H9 (cell line): Measurements from ENCODE around the gene ARCN1. TPM values are rescaled to one million over a fixed set of nuclear protein-coding genes. Genes with fewer than 3 reads are reported as not detected.

Experiments
- DNase-seq: peaks from one replicate; pipeline ENCODE4 v3.0.0-alpha.2; 2017
- H2AFZ ChIP-seq: one replicate; pipeline ENCODE4 v1.6.1; 2013; ENCODE audit warnings: mild to moderate bottlenecking, low read length, control low read depth, moderate library complexity
- H2AK5ac ChIP-seq: 2 replicates; pipeline ENCODE4 v1.6.1; 2013; ENCODE audit warnings: low read length, control low read depth, mixed read lengths; ENCODE audit not compliant: insufficient read length
- H2BK120ac ChIP-seq: one replicate; pipeline ENCODE4 v1.6.1; 2013; ENCODE audit warnings: low read depth, mild to moderate bottlenecking, low read length, control low read depth, inconsistent platforms; ENCODE audit not compliant: poor library complexity, severe bottlenecking
- H2BK12ac ChIP-seq: 2 replicates; pipeline ENCODE4 v1.6.1; 2013; ENCODE audit warnings: low read length, control low read depth, mixed read lengths, low read depth; ENCODE audit not compliant: insufficient read length
- H2BK15ac ChIP-seq: 2 replicates; pipeline ENCODE4 v1.6.1; 2013; ENCODE audit warnings: low read depth, low read length, control low read depth
- H2BK20ac ChIP-seq: one replicate; pipeline ENCODE4 v1.6.1; 2013; ENCODE audit warnings: low read depth, mild to moderate bottlenecking, low read length, control low read depth, inconsistent platforms; ENCODE audit not compliant: poor library complexity, severe bottlenecking
- H2BK5ac ChIP-seq: 2 replicates; pipeline ENCODE4 v1.6.1; 2013; ENCODE audit warnings: low read length, control low read depth, mixed read lengths; ENCODE audit not compliant: insufficient read length
- H3K14ac ChIP-seq: 2 replicates; pipeline ENCODE4 v1.6.1; 2013; ENCODE audit warnings: low read length, control low read depth; ENCODE audit not compliant: insufficient read depth
- H3K18ac ChIP-seq: 2 replicates; pipeline ENCODE4 v1.6.1; 2013; ENCODE audit warnings: low read depth, mild to moderate bottlenecking, mixed read lengths, low read length, control low read depth; ENCODE audit not compliant: insufficient read length
- H3K23ac ChIP-seq: 2 replicates; pipeline ENCODE4 v1.6.1; 2013; ENCODE audit warnings: low read length, control low read depth, mixed read lengths, low read depth; ENCODE audit not compliant: insufficient read length
- H3K23me2 ChIP-seq: 2 replicates; pipeline ENCODE4 v1.6.1; 2013; ENCODE audit warnings: low read depth, mild to moderate bottlenecking, mixed read lengths, low read length, control low read depth; ENCODE audit not compliant: insufficient read length, poor library complexity, severe bottlenecking
- H3K27ac ChIP-seq: 2 replicates; pipeline ENCODE4 v1.5.1; 2013; ENCODE audit warnings: low read length, control low read depth, mixed read lengths, low read depth; ENCODE audit not compliant: insufficient read length
- H3K27me3 ChIP-seq: 2 replicates; pipeline ENCODE4 v1.6.1; 2013; ENCODE audit warnings: low read length, control low read depth, inconsistent platforms; ENCODE audit not compliant: insufficient read depth
- H3K4ac ChIP-seq: 2 replicates; pipeline ENCODE4 v1.6.1; 2013; ENCODE audit warnings: low read depth, mild to moderate bottlenecking, control low read depth, inconsistent platforms, low read length, moderate library complexity
- H3K4me1 ChIP-seq: 2 replicates; pipeline ENCODE4 v1.6.1; 2013; ENCODE audit warnings: low read length, control low read depth, inconsistent platforms; ENCODE audit not compliant: insufficient read depth
- H3K4me2 ChIP-seq: 2 replicates; pipeline ENCODE4 v1.6.1; 2013; ENCODE audit warnings: low read length, control low read depth, mixed read lengths; ENCODE audit not compliant: insufficient read length, insufficient read depth
- H3K56ac ChIP-seq: 2 replicates; pipeline ENCODE4 v1.6.1; 2013; ENCODE audit warnings: low read depth, mild to moderate bottlenecking, mixed read lengths, low read length, control low read depth; ENCODE audit not compliant: insufficient read length
- H3K79me1 ChIP-seq: 2 replicates; pipeline ENCODE4 v1.6.1; 2013; ENCODE audit warnings: low read depth, mild to moderate bottlenecking, moderate library complexity, low read length, control low read depth, inconsistent platforms; ENCODE audit not compliant: insufficient read depth, poor library complexity, severe bottlenecking
- H3K79me2 ChIP-seq: 2 replicates; pipeline ENCODE4 v1.6.1; 2013; ENCODE audit warnings: low read length, control low read depth, inconsistent platforms; ENCODE audit not compliant: insufficient read depth
- H3K9ac ChIP-seq: 2 replicates; pipeline ENCODE4 v1.6.1; 2013; ENCODE audit warnings: low read length, control low read depth, mixed read lengths; ENCODE audit not compliant: insufficient read length; ENCODE audit errors: extremely low read depth
- H3K9me3 ChIP-seq: one replicate; pipeline ENCODE4 v1.6.1; 2013; ENCODE audit warnings: low read depth, low read length, inconsistent platforms; ENCODE audit not compliant: control insufficient read depth
- H3T11ph ChIP-seq: one replicate; pipeline ENCODE4 v1.6.1; 2013; ENCODE audit warnings: mild to moderate bottlenecking, low read length, control low read depth, inconsistent platforms
- H4K20me1 ChIP-seq: one replicate; pipeline ENCODE4 v1.6.1; 2013; ENCODE audit not compliant: control insufficient read depth, insufficient read length, insufficient read depth
- H4K5ac ChIP-seq: 2 replicates; pipeline ENCODE4 v1.6.1; 2013; ENCODE audit warnings: low read depth, mild to moderate bottlenecking, mixed read lengths, low read length, control low read depth; ENCODE audit not compliant: insufficient read length
- H4K8ac ChIP-seq: replicated peaks from 2 replicates; pipeline ENCODE4 v1.6.1; 2013; ENCODE audit warnings: low read length, control low read depth, mixed read lengths, low read depth; ENCODE audit not compliant: insufficient read length
- H4K91ac ChIP-seq: 2 replicates; pipeline ENCODE4 v1.6.1; 2013; ENCODE audit warnings: low read depth, mild to moderate bottlenecking, moderate library complexity, mixed read lengths, low read length, control low read depth; ENCODE audit not compliant: insufficient read length
- H3K27ac Mint-ChIP-seq, 3 experiments: 2 replicates in 2 of 3; 3 replicates in 1 of 3; pipeline ENCODE4 v1.8.0; 2020 to 2021; ENCODE audit warnings: mixed read lengths in 3 of 3, mild to moderate bottlenecking in 1 of 3, moderate library complexity in 1 of 3
- H3K27me3 Mint-ChIP-seq: 2 replicates; pipeline ENCODE4 v1.8.0; 2021; ENCODE audit warnings: low read depth, mild to moderate bottlenecking, moderate library complexity, mixed read lengths
- H3K36me3 Mint-ChIP-seq, 3 experiments: 2 replicates in 2 of 3; 3 replicates in 1 of 3; pipeline ENCODE4 v1.8.0; 2020 to 2021; ENCODE audit warnings: low read depth in 3 of 3, mixed read lengths in 3 of 3; ENCODE audit not compliant: insufficient read depth in 1 of 3
- H3K4me1 Mint-ChIP-seq, 2 experiments: 2 replicates each; pipeline ENCODE4 v1.8.0; 2020; ENCODE audit warnings: mixed read lengths in 2 of 2
- H3K4me3 Mint-ChIP-seq, 2 experiments: 2 replicates in 1 of 2; 3 replicates in 1 of 2; pipeline ENCODE4 v1.8.0; 2020 to 2021; ENCODE audit warnings: mild to moderate bottlenecking in 2 of 2, mixed read lengths in 2 of 2, moderate library complexity in 1 of 2
- H3K9me3 Mint-ChIP-seq, 2 experiments: 2 replicates in 1 of 2; 3 replicates in 1 of 2; pipeline ENCODE4 v1.8.0; 2020; ENCODE audit warnings: mild to moderate bottlenecking in 2 of 2, mixed read lengths in 2 of 2, moderate library complexity in 1 of 2
- WGBS: extraction: QIAGEN DNeasy Blood & Tissue Kit; methylation state at CpG from one replicate; pipeline ENCODE4 v1.1.7; 2013; ENCODE audit warnings: missing lambda C conversion rate, low lambda C conversion rate, mixed read lengths; ENCODE audit not compliant: insufficient read length; ENCODE audit errors: extremely low coverage; 5-methylcytosine and 5-hydroxymethylcytosine counted together
- microRNA-seq: library from miRNA; unstranded; fragments of <30 nt; microRNA quantifications from one replicate; pipeline ENCODE4, GENCODE V29; 2020; ENCODE audit warnings: borderline microRNAs expressed
- total RNA-seq: library from RNA; stranded (reverse); gene quantifications from 2 replicates; pipeline ENCODE4 v1.2.1, GENCODE V29; 2021
- TF ChIP-seq, protein P1 (sequence below): fragments of 200-600 bp; sonication (generic); conservative IDR thresholded peaks from 3 replicates; pipeline ENCODE4 v1.8.0; 2021; ENCODE audit warnings: antibody characterized with exemption, mild to moderate bottlenecking

The ARCN1 gene
- total RNA-seq, 1 experiment from 2014 or later = 152 TPM

DNA sequence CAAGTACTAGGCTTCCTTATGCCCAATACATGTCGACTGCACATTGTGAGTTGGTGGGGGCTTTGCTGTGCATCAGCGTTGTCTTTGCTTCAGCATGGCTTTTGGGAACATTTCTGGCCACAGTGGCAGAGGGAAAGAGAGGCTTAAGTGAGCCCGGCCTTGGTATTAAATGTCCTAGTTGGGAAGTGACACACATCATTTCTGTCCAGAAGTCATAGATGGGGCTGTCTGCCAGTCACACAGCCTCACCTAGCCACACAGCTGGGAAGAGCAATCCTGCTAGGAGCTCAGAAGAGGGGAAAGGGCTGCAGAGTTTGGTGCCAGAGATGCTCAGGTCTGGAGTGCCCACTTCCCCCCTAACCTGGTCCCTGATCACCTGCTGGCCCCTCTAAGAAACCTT, 79.6 kb downstream of the ARCN1 start:
- no peak for DNase-seq
- Histone ChIP-seq H3K18ac (no peak overlapping the region), H3T11ph (no peak overlapping the region), H2AFZ (no peak overlapping the region), H3K4ac (no peak overlapping the region), H2BK5ac (no peak overlapping the region), H2BK20ac (no peak overlapping the region), H3K14ac (no peak overlapping the region), H2BK120ac (no peak overlapping the region), H3K27me3 (no peaks in the 10 kb centered on the region), H3K4me1 (no peaks in the 10 kb centered on the region), H4K20me1 (peaks cover 2% of the 10 kb centered on the region), H2AK5ac (no peak overlapping the region), H3K79me1 (no peaks in the 10 kb centered on the region), H2BK15ac (no peak overlapping the region), H4K5ac (no peak overlapping the region), H3K27ac (no peak overlapping the region), H3K9me3 (no peaks in the 10 kb centered on the region), H4K91ac (no peak overlapping the region), H3K23me2 (no peaks in the 10 kb centered on the region), H3K79me2 (no peaks in the 10 kb centered on the region), H3K9ac (no peak overlapping the region), H3K4me2 (no peak overlapping the region), H4K8ac (no peak overlapping the region), H2BK12ac (no peak overlapping the region), H3K23ac (no peak overlapping the region), H3K56ac (no peak overlapping the region)
- Mint-ChIP-seq H3K36me3 (peaks cover 29 to 81% (median 78%) of the 10 kb centered on the region in 3 experiments; a peak in 6 of 7 replicates), H3K4me3 (no peak overlapping the region), H3K4me1 (no peaks in the 10 kb centered on the region), H3K27me3 (no peaks in the 10 kb centered on the region; the same call in 1 of the 2 replicates), H3K27ac (no peak overlapping the region), H3K9me3 (no peaks in the 10 kb centered on the region)
- TF ChIP-seq, protein P1, sequence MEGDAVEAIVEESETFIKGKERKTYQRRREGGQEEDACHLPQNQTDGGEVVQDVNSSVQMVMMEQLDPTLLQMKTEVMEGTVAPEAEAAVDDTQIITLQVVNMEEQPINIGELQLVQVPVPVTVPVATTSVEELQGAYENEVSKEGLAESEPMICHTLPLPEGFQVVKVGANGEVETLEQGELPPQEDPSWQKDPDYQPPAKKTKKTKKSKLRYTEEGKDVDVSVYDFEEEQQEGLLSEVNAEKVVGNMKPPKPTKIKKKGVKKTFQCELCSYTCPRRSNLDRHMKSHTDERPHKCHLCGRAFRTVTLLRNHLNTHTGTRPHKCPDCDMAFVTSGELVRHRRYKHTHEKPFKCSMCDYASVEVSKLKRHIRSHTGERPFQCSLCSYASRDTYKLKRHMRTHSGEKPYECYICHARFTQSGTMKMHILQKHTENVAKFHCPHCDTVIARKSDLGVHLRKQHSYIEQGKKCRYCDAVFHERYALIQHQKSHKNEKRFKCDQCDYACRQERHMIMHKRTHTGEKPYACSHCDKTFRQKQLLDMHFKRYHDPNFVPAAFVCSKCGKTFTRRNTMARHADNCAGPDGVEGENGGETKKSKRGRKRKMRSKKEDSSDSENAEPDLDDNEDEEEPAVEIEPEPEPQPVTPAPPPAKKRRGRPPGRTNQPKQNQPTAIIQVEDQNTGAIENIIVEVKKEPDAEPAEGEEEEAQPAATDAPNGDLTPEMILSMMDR = no peak
- no CpG with 5 or more reads among the region's 3 CpGs for WGBS

Small RNAs within 50 kb of the gene (microRNA-seq; reads per million reads assigned to microRNA genes)
- gene MIR6716 = not detected

Other genes starting within 250 kb of the ARCN1 start
- gene CD3D, start 229.7 kb upstream of the ARCN1 start, total RNA-seq = not detected in 2 replicates
- not detected in 2 replicates for gene CD3G, start 228.1 kb upstream of the ARCN1 start, total RNA-seq
- 33.0 and 33.7 TPM in 2 replicates for gene UBE4A, start 212.8 kb upstream of the ARCN1 start, total RNA-seq
- gene ATP5MG, start 170.8 kb upstream of the ARCN1 start, total RNA-seq = 253 and 254 TPM in 2 replicates
- gene KMT2A, start 135.9 kb upstream of the ARCN1 start, total RNA-seq = 51.7 and 62.0 TPM in 2 replicates
- gene TTC36, start 44.9 kb upstream of the ARCN1 start, total RNA-seq = 1.6 TPM in 2 replicates
- 24.5 and 26.2 TPM in 2 replicates for gene TMEM25, start 41.2 kb upstream of the ARCN1 start, total RNA-seq
- gene IFT46, start 6.5 kb upstream of the ARCN1 start, total RNA-seq = 10.3 and 11.5 TPM in 2 replicates
- 55.7 and 56.0 TPM in 2 replicates for gene PHLDB1, start 35.2 kb downstream of the ARCN1 start, total RNA-seq
- not detected in 2 replicates for gene TREH, start 107.2 kb downstream of the ARCN1 start, total RNA-seq
- gene DDX6, start 218.8 kb downstream of the ARCN1 start, total RNA-seq = 221 and 222 TPM in 2 replicates